MCF 10A (cell line): Measurements from ENCODE around the gene ELMO1. TPM values are rescaled to one million over a fixed set of nuclear protein-coding genes. Genes with fewer than 3 reads are reported as not detected.

Experiments
- BruUV-seq: library from RNA; stranded (reverse); fragments of 400-500 nt; replicated peaks from 2 replicates; lab custom pipeline; 2021; lab: Mats Ljungman, UMichigan
- CTCF ChIA-PET: fragments of 300-600 bp; sonication (Branson Sonifier 250); formaldehyde crosslinking; extraction: SDS; loops from one replicate; lab custom pipeline; 2021; ENCODE audit warnings: antibody characterized with exemption, inconsistent platforms; lab: Yijun Ruan, JAX
- POLR2A ChIA-PET: fragments of 300-600, 350-650 bp; sonication (Branson Sonifier 250); formaldehyde crosslinking; extraction: SDS; loops from one replicate; lab custom pipeline; 2020; ENCODE audit warnings: antibody characterized with exemption, inconsistent platforms; lab: Yijun Ruan, JAX
- DNase-seq: peaks from one replicate; pipeline ENCODE4 v3.0.0-alpha.2; 2018; ENCODE audit not compliant: unreplicated experiment
- H3K27ac Mint-ChIP-seq: one replicate; pipeline ENCODE4 v1.8.0; 2022; ENCODE audit warnings: mild to moderate bottlenecking, low read depth, mixed read lengths; ENCODE audit not compliant: unreplicated experiment
- H3K27me3 Mint-ChIP-seq: one replicate; pipeline ENCODE4 v1.8.0; 2022; ENCODE audit warnings: mixed read lengths; ENCODE audit not compliant: insufficient read depth, unreplicated experiment
- H3K36me3 Mint-ChIP-seq: one replicate; pipeline ENCODE4 v1.8.0; 2022; ENCODE audit warnings: mild to moderate bottlenecking, moderate library complexity, mixed read lengths; ENCODE audit not compliant: insufficient read depth, unreplicated experiment
- H3K4me1 Mint-ChIP-seq: one replicate; pipeline ENCODE4 v1.8.0; 2022; ENCODE audit warnings: mixed read lengths; ENCODE audit not compliant: insufficient read depth, unreplicated experiment
- H3K4me3 Mint-ChIP-seq: one replicate; pipeline ENCODE4 v1.8.0; 2022; ENCODE audit warnings: mild to moderate bottlenecking, moderate library complexity, mixed read lengths; ENCODE audit not compliant: unreplicated experiment
- H3K9me3 Mint-ChIP-seq: one replicate; pipeline ENCODE4 v1.8.0; 2022; ENCODE audit warnings: mixed read lengths; ENCODE audit not compliant: unreplicated experiment
- CTCF ChIP-seq: fragments of 200-600 bp; IDR thresholded peaks from one replicate; pipeline ENCODE4 v1.8.0; 2022; ENCODE audit warnings: antibody characterized with exemption, mild to moderate bottlenecking; ENCODE audit not compliant: unreplicated experiment
- intact Hi-C: fragments of 100-400 bp; cut with micrococcal nuclease; formaldehyde crosslinking; loops from 2 replicates; pipeline ENCODE4 v1.14.1; 2022
- total RNA-seq: library from RNA; stranded (reverse); gene quantifications from 2 replicates; pipeline ENCODE4 v1.2.3, GENCODE V29; 2022

The ELMO1 gene
- total RNA-seq, 1 experiment from 2014 or later: 0.30 TPM

- Mint-ChIP-seq H3K27me3 (no peaks in the 10 kb centered on the region), H3K36me3 (no peaks in the 10 kb centered on the region), H3K9me3 (no peaks in the 10 kb centered on the region), H3K4me3 (no peak overlapping the region), H3K27ac (no peak overlapping the region), H3K4me1 (no peaks in the 10 kb centered on the region)
- TF ChIP-seq CTCF: no peak
- POLR2A ChIA-PET: interaction anchor here (0.7 kb wide), 1 partner anchor 13 kb away, joined by 3 read pairs; no protein-coding TSS in a partner anchor
- DNase-seq: no peak
- CTCF ChIA-PET: interaction anchor here (0.9 kb wide), 1 partner anchor 29 kb away, joined by 3 read pairs; no protein-coding TSS in a partner anchor
- intact Hi-C loops: no loop called here
- no TSS peak for BruUV-seq
These were observed 9.0 kb downstream of the ELMO1 start for GRCh38 chr7:37439653-37440026.

GRCh38 chr7:37438906-37439652 lies 9.6 kb downstream of the ELMO1 start:
- intact Hi-C loops: no loop called here
- POLR2A ChIA-PET: interaction anchor here (0.7 kb wide), 1 partner anchor 12 kb away, joined by 3 read pairs; no protein-coding TSS in a partner anchor
- Mint-ChIP-seq H3K4me3 (no peak overlapping the region), H3K4me1 (no peaks in the 10 kb centered on the region), H3K9me3 (no peaks in the 10 kb centered on the region), H3K27me3 (no peaks in the 10 kb centered on the region), H3K36me3 (no peaks in the 10 kb centered on the region), H3K27ac (no peak overlapping the region)
- DNase-seq: no peak
- no peak for TF ChIP-seq CTCF
- CTCF ChIA-PET: interaction anchor here (0.7 to 0.9 kb wide), 3 partner anchors 29 to 391 kb away, joined by 3 to 4 read pairs (median 3); no protein-coding TSS in a partner anchor
- BruUV-seq: no TSS peak

- no TSS peak for BruUV-seq
- Mint-ChIP-seq H3K4me3 (no peak overlapping the region), H3K9me3 (no peaks in the 10 kb centered on the region), H3K27me3 (no peaks in the 10 kb centered on the region), H3K27ac (no peak overlapping the region), H3K4me1 (no peaks in the 10 kb centered on the region), H3K36me3 (no peaks in the 10 kb centered on the region)
- CTCF ChIA-PET: interaction anchor here (0.6 kb wide), 1 partner anchor 466 kb away, joined by 3 read pairs; no protein-coding TSS in a partner anchor
- intact Hi-C loops: no loop called here
- no peak for TF ChIP-seq CTCF
- DNase-seq: no peak
- POLR2A ChIA-PET: no interaction called here
These were observed 13.4 kb downstream of the ELMO1 start for GRCh38 chr7:37435156-37435855.

- Mint-ChIP-seq H3K9me3 (no peaks in the 10 kb centered on the region), H3K36me3 (no peaks in the 10 kb centered on the region), H3K4me3 (no peak overlapping the region), H3K4me1 (no peaks in the 10 kb centered on the region), H3K27me3 (no peaks in the 10 kb centered on the region), H3K27ac (no peak overlapping the region)
- intact Hi-C loops: no loop called here
- no peak for DNase-seq
- ChIA-PET CTCF (no interaction called here), POLR2A (no interaction called here)
- BruUV-seq: no TSS peak
- no peak for TF ChIP-seq CTCF
These were observed 14.1 kb downstream of the ELMO1 start for GRCh38 chr7:37434529-37434928.
